COLO829 (cell line): ENCODE measurements around the gene NT5DC3.

Source experiments
- DNase-seq: peaks from one replicate; pipeline ENCODE4 v3.0.0; 2012; ENCODE audit warnings: low spot score

Gene NT5DC3

GRCh38 chr12:103783744-103784664, 57.0 kb downstream of the NT5DC3 start:
- DNase-seq: no peak

GRCh38 chr12:103782399-103782798, 58.6 kb downstream of the NT5DC3 start:
- no peak for DNase-seq

- DNase-seq: no peak
Observed at GRCh38 chr12:103780992-103781391, 60.0 kb downstream of the NT5DC3 start.

GRCh38 chr12:103780093-103780440, 61.0 kb downstream of the NT5DC3 start:
- DNase-seq: no peak

- no peak for DNase-seq
Observed at GRCh38 chr12:103779410-103780092, 61.5 kb downstream of the NT5DC3 start.

- no peak for DNase-seq
Observed at GRCh38 chr12:103778781-103779180, 62.3 kb downstream of the NT5DC3 start.

GRCh38 chr12:103774977-103775560, 66.0 kb downstream of the NT5DC3 start:
- no peak for DNase-seq

- no peak for DNase-seq
Observed at GRCh38 chr12:103773109-103773910, 67.7 kb downstream of the NT5DC3 start.

GRCh38 chr12:103772367-103773108, 68.5 kb downstream of the NT5DC3 start:
- DNase-seq: no peak

GRCh38 chr12:103771466-103771865, 69.6 kb downstream of the NT5DC3 start:
- peak; percentile 26 for DNase-seq

GRCh38 chr12:103769240-103769945, 71.6 kb downstream of the NT5DC3 start:
- no peak for DNase-seq

- DNase-seq: no peak
Observed at GRCh38 chr12:103768467-103769123, 72.4 kb downstream of the NT5DC3 start.

- no peak for DNase-seq
Observed at GRCh38 chr12:103766028-103766427, 75.0 kb downstream of the NT5DC3 start.

GRCh38 chr12:103765322-103765721, 75.7 kb downstream of the NT5DC3 start:
- no peak for DNase-seq

- DNase-seq: no peak
Observed at GRCh38 chr12:103762473-103762872, 78.6 kb downstream of the NT5DC3 start.

GRCh38 chr12:103758310-103759089, 82.5 kb downstream of the NT5DC3 start:
- DNase-seq: no peak

- DNase-seq: no peak
Observed at GRCh38 chr12:103757248-103757647, 83.8 kb downstream of the NT5DC3 start.

GRCh38 chr12:103756443-103756842, 84.6 kb downstream of the NT5DC3 start:
- no peak for DNase-seq

GRCh38 chr12:103755425-103755824, 85.6 kb downstream of the NT5DC3 start:
- no peak for DNase-seq
